Mucosa of rectum (tissue), 2 donors: Measurements from ENCODE around the gene POLN.

Experiments
- H3K27ac ChIP-seq, 2 donors: one replicate each; pipeline ENCODE4 v1.7.0; 2013; ENCODE audit warnings: inconsistent platforms in 2 of 2, low read depth in 2 of 2, low read length in 2 of 2
- H3K27me3 ChIP-seq, 2 donors: one replicate each; pipeline ENCODE4 v1.7.0; 2013; ENCODE audit warnings: low read length in 2 of 2; ENCODE audit not compliant: control insufficient read depth in 2 of 2, insufficient read depth in 2 of 2
- H3K36me3 ChIP-seq, 2 donors: one replicate each; pipeline ENCODE4 v1.7.0; 2013; ENCODE audit warnings: low read length in 2 of 2; ENCODE audit not compliant: control insufficient read depth in 2 of 2, insufficient read depth in 2 of 2
- H3K4me1 ChIP-seq, 2 donors: one replicate each; pipeline ENCODE4 v1.7.0; 2013; ENCODE audit warnings: low read length in 2 of 2, mild to moderate bottlenecking in 1 of 2; ENCODE audit not compliant: control insufficient read depth in 2 of 2, insufficient read depth in 2 of 2
- H3K4me3 ChIP-seq, 2 donors: one replicate each; pipeline ENCODE4 v1.7.0; 2013; ENCODE audit warnings: low read length in 2 of 2
- H3K9ac ChIP-seq, 2 donors: one replicate each; pipeline ENCODE4 v1.7.0; 2013; ENCODE audit warnings: low read length in 2 of 2, low read depth in 1 of 2, mild to moderate bottlenecking in 1 of 2
- H3K9me3 ChIP-seq, 2 donors: one replicate each; pipeline ENCODE4 v1.7.0; 2013; ENCODE audit warnings: low read length in 2 of 2; ENCODE audit not compliant: control insufficient read depth in 2 of 2
- donor health status: healthy.
- donor health status: Normal muscosa, but diverticular disease.

The POLN gene

GRCh38 chr4:2141022-2141761 lies 100.7 kb downstream of the POLN start:
- H3K4me1 ChIP-seq, result no peaks in the 10 kb centered on the region
- H3K4me3 ChIP-seq, result no peak overlapping the region
- H3K27me3 ChIP-seq, result no peaks in the 10 kb centered on the region
- H3K27ac ChIP-seq, result no peak overlapping the region
- H3K9me3 ChIP-seq, result no peaks in the 10 kb centered on the region
- H3K36me3 ChIP-seq, result no peaks in the 10 kb centered on the region
- no peak overlapping the region for H3K9ac ChIP-seq

GRCh38 chr4:2138846-2139500 lies 102.9 kb downstream of the POLN start:
- Histone ChIP-seq H3K27ac (no peak overlapping the region), H3K4me1 (no peaks in the 10 kb centered on the region), H3K27me3 (no peaks in the 10 kb centered on the region), H3K9me3 (no peaks in the 10 kb centered on the region), H3K36me3 (no peaks in the 10 kb centered on the region), H3K4me3 (no peak overlapping the region), H3K9ac (no peak overlapping the region)

DNA sequence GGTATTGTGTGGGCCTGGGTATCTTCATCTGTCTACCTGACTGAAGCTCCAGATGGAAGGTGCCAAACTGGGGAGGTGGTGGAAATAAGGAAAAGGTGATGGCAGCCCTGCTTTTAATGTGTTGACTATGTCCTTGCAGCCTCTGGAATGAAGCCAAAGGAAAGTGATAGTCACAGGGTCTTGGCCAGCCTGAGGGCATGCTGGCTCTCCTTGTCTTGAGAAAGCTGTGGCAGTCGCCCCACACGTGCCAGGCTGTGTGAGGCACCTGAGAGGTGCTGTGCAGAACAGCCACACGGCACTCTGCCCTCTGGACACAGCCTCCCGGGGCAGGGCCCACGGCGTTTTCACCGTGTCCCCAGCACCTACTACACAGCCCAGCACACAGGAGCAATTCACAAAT lies 105.2 kb downstream of the POLN start:
- Histone ChIP-seq H3K4me3 (no peak overlapping the region), H3K27ac (no peak overlapping the region), H3K27me3 (no peaks in the 10 kb centered on the region), H3K4me1 (no peaks in the 10 kb centered on the region), H3K9ac (no peak overlapping the region), H3K36me3 (no peaks in the 10 kb centered on the region), H3K9me3 (peaks cover 0 to 5% of the 10 kb centered on the region in 2 donors)

DNA sequence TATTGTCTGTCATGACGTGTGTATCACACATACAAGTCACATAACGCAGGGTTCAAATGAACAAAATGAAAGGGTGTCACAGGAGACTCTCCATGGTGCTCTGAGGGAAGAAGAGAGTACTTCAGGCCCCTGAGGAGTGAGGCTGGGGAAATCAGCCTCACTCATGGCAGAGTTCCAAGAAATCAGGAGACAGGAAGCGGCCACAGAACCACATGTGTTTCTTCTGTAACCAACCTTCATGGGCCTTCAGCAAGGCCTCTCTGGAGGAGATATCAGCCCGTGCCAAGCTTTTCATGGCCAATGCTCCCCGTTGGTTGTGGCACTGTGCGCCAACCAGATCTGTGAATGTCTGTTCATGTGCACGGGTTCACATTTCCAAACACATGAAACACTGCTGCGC lies 106.8 kb downstream of the POLN start:
- H3K9me3 ChIP-seq, result peaks cover 0 to 5% of the 10 kb centered on the region in 2 donors
- H3K9ac ChIP-seq, result no peak overlapping the region
- H3K36me3 ChIP-seq, result no peaks in the 10 kb centered on the region
- no peaks in the 10 kb centered on the region for H3K4me1 ChIP-seq
- H3K4me3 ChIP-seq, result no peak overlapping the region
- no peak overlapping the region for H3K27ac ChIP-seq
- H3K27me3 ChIP-seq, result no peaks in the 10 kb centered on the region

DNA sequence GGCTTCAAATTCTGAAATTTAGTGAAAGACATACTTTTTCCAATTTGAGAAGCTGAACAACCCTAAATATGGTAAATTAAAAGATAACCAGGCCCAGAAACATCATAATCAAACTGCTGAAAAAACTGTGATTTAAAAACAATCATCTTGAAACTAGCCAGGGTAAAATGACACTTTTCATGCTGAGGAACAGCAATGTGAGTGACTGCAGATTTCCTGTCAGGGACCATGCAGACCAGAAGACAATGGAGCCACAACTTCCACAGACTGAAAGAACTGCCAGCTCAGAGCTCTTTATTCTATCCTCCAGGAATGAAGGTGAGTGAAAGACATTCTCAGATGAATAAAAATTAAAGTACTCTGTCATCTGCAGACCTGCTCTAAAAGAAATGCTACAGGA lies 109.5 kb downstream of the POLN start:
- no peak overlapping the region for H3K27ac ChIP-seq
- H3K9me3 ChIP-seq, result peaks cover 0 to 5% of the 10 kb centered on the region in 2 donors
- H3K9ac ChIP-seq, result no peak overlapping the region
- H3K4me1 ChIP-seq, result no peaks in the 10 kb centered on the region
- no peaks in the 10 kb centered on the region for H3K27me3 ChIP-seq
- no peaks in the 10 kb centered on the region for H3K36me3 ChIP-seq
- no peak overlapping the region for H3K4me3 ChIP-seq

GRCh38 chr4:2127609-2128332 lies 114.2 kb downstream of the POLN start:
- H3K9ac ChIP-seq, result no peak overlapping the region
- H3K27ac ChIP-seq, result no peak overlapping the region
- H3K9me3 ChIP-seq, result peaks cover 0 to 5% of the 10 kb centered on the region in 2 donors
- H3K36me3 ChIP-seq, result no peaks in the 10 kb centered on the region
- no peaks in the 10 kb centered on the region for H3K27me3 ChIP-seq
- H3K4me3 ChIP-seq, result no peak overlapping the region
- no peaks in the 10 kb centered on the region for H3K4me1 ChIP-seq

- no peak overlapping the region for H3K9ac ChIP-seq
- no peaks in the 10 kb centered on the region for H3K9me3 ChIP-seq
- no peaks in the 10 kb centered on the region for H3K4me1 ChIP-seq
- no peak overlapping the region for H3K4me3 ChIP-seq
- H3K36me3 ChIP-seq, result no peaks in the 10 kb centered on the region
- peaks cover 0 to 2% of the 10 kb centered on the region in 2 donors for H3K27me3 ChIP-seq
- no peak overlapping the region for H3K27ac ChIP-seq
Measured at GRCh38 chr4:2126309-2127043, 115.4 kb downstream of the POLN start.

- no peak overlapping the region for H3K4me3 ChIP-seq
- no peaks in the 10 kb centered on the region for H3K4me1 ChIP-seq
- no peak overlapping the region for H3K9ac ChIP-seq
- no peaks in the 10 kb centered on the region for H3K36me3 ChIP-seq
- H3K27ac ChIP-seq, result no peak overlapping the region
- H3K9me3 ChIP-seq, result no peaks in the 10 kb centered on the region
- H3K27me3 ChIP-seq, result peaks cover 0 to 2% of the 10 kb centered on the region in 2 donors
Measured at GRCh38 chr4:2125831-2126230, 116.1 kb downstream of the POLN start.

- Histone ChIP-seq H3K36me3 (no peaks in the 10 kb centered on the region), H3K9me3 (no peaks in the 10 kb centered on the region), H3K27me3 (peaks cover 0 to 2% of the 10 kb centered on the region in 2 donors), H3K4me1 (no peaks in the 10 kb centered on the region), H3K27ac (no peak overlapping the region), H3K9ac (no peak overlapping the region), H3K4me3 (no peak overlapping the region)
Measured at GRCh38 chr4:2125023-2125422, 116.9 kb downstream of the POLN start.
